CD4-positive, alpha-beta T cell treated with Interleukin-2 at 100 ng/mL for 4 hours (primary cell): ENCODE results near the gene GNG2.
A peak's percentile ranks its signal among the peaks of the same experiment; 100 is the strongest.

Experiments used
- DNase-seq: peaks from one replicate; pipeline ENCODE4 v3.0.0-alpha.2; 2020; ENCODE audit warnings: low spot score

The GNG2 gene

GRCh38 chr14:51856792-51857296 lies 3.6 kb upstream of the GNG2 start:
- no peak for DNase-seq

GRCh38 chr14:51859131-51859530 lies 1.3 kb upstream of the GNG2 start:
- DNase-seq = no peak

- DNase-seq = peak; percentile 71
Observed at GRCh38 chr14:51860825-51861499, 550 bp downstream of the GNG2 start.

GRCh38 chr14:51862176-51862796 lies 1.9 kb downstream of the GNG2 start:
- peak; percentile 69 for DNase-seq

- DNase-seq = no peak
Observed at GRCh38 chr14:51862860-51863259, 2.4 kb downstream of the GNG2 start.

- peak; percentile 67 for DNase-seq
Observed at GRCh38 chr14:51865953-51866747, 5.7 kb downstream of the GNG2 start.

- peak; percentile 60 for DNase-seq
Observed at GRCh38 chr14:51867741-51868140, 7.3 kb downstream of the GNG2 start.

GRCh38 chr14:51868405-51868804 lies 8.0 kb downstream of the GNG2 start:
- DNase-seq = no peak

GRCh38 chr14:51869411-51870100 lies 9.1 kb downstream of the GNG2 start:
- peak; percentile 80 for DNase-seq

GRCh38 chr14:51870606-51871005 lies 10.2 kb downstream of the GNG2 start:
- no peak for DNase-seq

- DNase-seq = no peak
Observed at GRCh38 chr14:51871846-51872245, 11.4 kb downstream of the GNG2 start.

- DNase-seq = no peak
Observed at GRCh38 chr14:51872396-51872795, 12.0 kb downstream of the GNG2 start.

- DNase-seq = peak; percentile 90
Observed at GRCh38 chr14:51873221-51873893, 12.9 kb downstream of the GNG2 start.

GRCh38 chr14:51877810-51878209 lies 17.4 kb downstream of the GNG2 start:
- peak; percentile 42 for DNase-seq

- DNase-seq = no peak
Observed at GRCh38 chr14:51879170-51879569, 18.8 kb downstream of the GNG2 start.

- DNase-seq = no peak
Observed at GRCh38 chr14:51880835-51881580, 20.6 kb downstream of the GNG2 start.

GRCh38 chr14:51881636-51882035 lies 21.2 kb downstream of the GNG2 start:
- no peak for DNase-seq

- peak; percentile 51 for DNase-seq
Observed at GRCh38 chr14:51883232-51883631, 22.8 kb downstream of the GNG2 start.

GRCh38 chr14:51884086-51884927 lies 23.9 kb downstream of the GNG2 start:
- no peak for DNase-seq

GRCh38 chr14:51889851-51890250 lies 29.4 kb downstream of the GNG2 start:
- DNase-seq = no peak
